Measurements from ENCODE around the gene PROX2. TPM values are rescaled to one million over a fixed set of nuclear protein-coding genes. Genes with fewer than 3 reads are reported as not detected.
A peak's percentile ranks its signal among the peaks of the same experiment; 100 is the strongest.

Gene PROX2, protein sequence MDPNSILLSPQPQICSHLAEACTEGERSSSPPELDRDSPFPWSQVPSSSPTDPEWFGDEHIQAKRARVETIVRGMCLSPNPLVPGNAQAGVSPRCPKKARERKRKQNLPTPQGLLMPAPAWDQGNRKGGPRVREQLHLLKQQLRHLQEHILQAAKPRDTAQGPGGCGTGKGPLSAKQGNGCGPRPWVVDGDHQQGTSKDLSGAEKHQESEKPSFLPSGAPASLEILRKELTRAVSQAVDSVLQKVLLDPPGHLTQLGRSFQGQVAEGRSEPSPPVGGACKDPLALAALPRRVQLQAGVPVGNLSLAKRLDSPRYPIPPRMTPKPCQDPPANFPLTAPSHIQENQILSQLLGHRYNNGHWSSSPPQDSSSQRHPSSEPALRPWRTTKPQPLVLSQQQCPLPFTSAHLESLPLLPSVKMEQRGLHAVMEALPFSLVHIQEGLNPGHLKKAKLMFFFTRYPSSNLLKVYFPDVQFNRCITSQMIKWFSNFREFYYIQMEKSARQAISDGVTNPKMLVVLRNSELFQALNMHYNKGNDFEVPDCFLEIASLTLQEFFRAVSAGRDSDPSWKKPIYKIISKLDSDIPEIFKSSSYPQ
- 1 to 10 TPM in 1 of 2 donors, under 1 TPM in 1; 0.56 to 1.5 TPM for total RNA-seq

DNA sequence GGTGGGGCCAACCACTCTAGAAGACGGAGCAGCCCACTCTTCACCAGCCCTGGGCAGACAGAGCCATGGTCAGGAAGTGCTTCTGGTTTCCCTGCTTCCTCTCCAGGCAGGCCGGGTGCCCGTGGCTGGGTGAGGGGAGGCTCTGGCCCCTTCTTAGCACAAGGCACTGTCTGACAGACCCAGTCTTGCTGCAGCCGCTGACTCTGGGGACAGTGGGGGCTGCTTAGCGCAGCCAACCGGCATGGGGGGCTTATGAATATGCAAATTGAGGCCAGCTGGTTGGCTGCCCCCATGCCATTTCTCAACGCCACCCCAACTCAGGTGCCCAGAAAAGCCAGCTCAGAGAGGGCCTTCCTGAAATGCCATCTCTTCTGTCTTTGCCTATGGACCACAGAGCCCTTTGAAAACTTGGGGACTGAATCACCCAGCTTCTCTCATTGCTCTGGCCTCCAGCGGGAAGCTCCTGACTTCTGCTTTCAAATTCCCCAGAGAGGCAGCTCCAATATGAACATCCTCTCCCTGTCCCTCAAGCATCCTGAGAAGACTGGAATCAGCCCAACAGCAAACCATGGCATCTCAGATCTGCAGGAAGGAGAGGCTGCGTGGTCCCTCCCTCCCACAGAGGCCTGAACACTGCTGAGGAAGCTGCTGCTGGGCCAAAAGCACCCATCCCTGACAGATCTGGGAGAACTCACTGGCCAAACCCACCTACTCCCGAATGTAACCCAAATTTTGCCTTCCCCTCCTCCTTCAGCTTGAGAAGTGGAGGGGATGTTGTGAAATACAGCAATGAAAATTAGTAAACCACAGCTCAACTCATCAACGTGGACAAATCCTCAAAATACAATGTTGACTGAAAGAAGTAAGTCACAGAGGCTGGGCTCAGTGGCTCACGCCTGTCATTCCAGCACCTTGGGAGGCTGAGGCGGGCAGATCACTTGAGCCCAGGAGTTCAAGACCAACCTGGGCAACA lies at the start of gene PROX2:
Gene PROX2 (minus strand): TSS at position 205 of the 973 bp plus-strand sequence. CDS start 12,311 bp downstream, outside the sequence.
- H3K36me3 Mint-ChIP-seq, result no peaks in the 10 kb centered on the region
- H3K9me3 Mint-ChIP-seq, result no peaks in the 10 kb centered on the region
- H3K27me3 Mint-ChIP-seq, result no peaks in the 10 kb centered on the region
- DNase-seq (ENCODE audit: low spot score) (peak; percentile 66), ATAC-seq (peak; percentile 78 to 86)
- peaks cover 29 to 30% of the 10 kb centered on the region in 2 donors for H3K4me1 Mint-ChIP-seq (ENCODE audit: low read depth in 2 of 2)
- peak within 1 kb of the TSS; percentile 80 to 96 for H3K27ac Mint-ChIP-seq
- peak within 1 kb of the TSS; percentile 73 for H3K4me3 Mint-ChIP-seq

DNA sequence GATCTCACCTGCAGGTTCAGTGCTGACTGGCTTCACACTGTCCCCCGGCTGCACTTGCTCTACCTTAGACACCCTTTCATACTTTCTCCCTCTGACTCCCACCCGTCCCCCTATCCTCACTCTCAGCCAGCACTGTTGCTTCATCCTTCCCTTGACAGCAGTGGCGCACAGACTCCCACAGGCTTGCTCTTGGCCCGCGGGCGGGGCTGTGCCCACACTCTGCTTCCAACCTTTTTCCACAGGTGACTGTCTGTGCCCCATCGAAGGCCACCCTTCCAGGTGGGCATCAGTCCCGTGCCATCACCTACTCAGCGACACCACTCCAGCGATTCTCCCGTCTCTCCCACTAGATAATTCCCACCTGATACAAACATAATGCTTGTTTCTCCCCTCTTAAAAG lies 48.1 kb upstream of the PROX2 start:
- no peaks in the 10 kb centered on the region for H3K36me3 Mint-ChIP-seq
- peaks cover 0 to 7% of the 10 kb centered on the region in 2 donors for H3K4me1 Mint-ChIP-seq (ENCODE audit: low read depth in 2 of 2)
- H3K27me3 Mint-ChIP-seq, result peaks cover 3 to 21% of the 10 kb centered on the region in 2 donors
- ATAC-seq, result no peak
- H3K27ac Mint-ChIP-seq, result no peak overlapping the region
- no peaks in the 10 kb centered on the region for H3K9me3 Mint-ChIP-seq
- H3K4me3 Mint-ChIP-seq, result peak overlapping the region; percentile 1
- DNase-seq (ENCODE audit: low spot score), result no peak

DNA sequence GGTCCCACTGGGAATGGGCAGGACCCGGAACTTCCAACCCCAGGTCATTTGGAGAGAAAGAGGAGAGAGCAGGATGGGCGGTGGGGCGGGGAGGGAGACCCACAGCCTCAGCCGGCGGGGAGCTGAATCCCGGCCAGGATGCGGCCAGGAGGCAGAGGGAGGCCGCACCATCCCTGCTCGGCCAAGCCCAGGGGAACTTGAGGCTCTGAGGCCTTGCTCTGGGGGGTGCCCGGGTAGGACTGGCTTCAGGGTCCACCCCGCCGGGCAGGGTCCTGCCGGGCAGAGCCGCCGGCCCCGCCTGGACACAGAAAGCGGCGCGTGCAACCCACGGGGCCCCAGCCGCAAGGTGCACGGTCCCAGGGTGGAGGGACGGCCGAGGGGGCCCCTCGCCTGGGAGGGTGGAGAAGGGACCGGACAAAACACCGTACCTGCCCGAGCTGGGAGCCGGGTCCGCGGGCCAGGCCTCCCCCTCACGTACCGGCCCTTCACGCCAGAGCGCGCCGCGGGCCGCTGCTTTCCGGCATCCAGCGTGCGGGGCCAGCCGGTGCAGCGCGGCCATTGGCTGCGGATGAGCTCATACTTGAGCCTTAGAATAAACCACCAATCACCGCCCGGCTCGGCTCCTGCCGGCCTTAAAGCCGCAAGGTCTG lies 46.9 kb upstream of the PROX2 start, which contains the start of gene RPS6KL1:
Gene RPS6KL1 (minus strand): TSS at position 509 of the 650 bp plus-strand sequence. CDS start 1,719 bp downstream, outside the sequence.
- peak within 1 kb of the TSS; percentile 63 for H3K4me3 Mint-ChIP-seq
- peaks cover 3 to 21% of the 10 kb centered on the region in 2 donors for H3K27me3 Mint-ChIP-seq
- DNase-seq (ENCODE audit: low spot score), result peak; percentile 85
- no peaks in the 10 kb centered on the region for H3K36me3 Mint-ChIP-seq
- H3K27ac Mint-ChIP-seq, result peak within 1 kb of the TSS; percentile 50 to 76
- H3K4me1 Mint-ChIP-seq (ENCODE audit: low read depth in 2 of 2), result peaks cover 0 to 7% of the 10 kb centered on the region in 2 donors
- peak; percentile 96 to 98 for ATAC-seq
- H3K9me3 Mint-ChIP-seq, result no peaks in the 10 kb centered on the region

DNA sequence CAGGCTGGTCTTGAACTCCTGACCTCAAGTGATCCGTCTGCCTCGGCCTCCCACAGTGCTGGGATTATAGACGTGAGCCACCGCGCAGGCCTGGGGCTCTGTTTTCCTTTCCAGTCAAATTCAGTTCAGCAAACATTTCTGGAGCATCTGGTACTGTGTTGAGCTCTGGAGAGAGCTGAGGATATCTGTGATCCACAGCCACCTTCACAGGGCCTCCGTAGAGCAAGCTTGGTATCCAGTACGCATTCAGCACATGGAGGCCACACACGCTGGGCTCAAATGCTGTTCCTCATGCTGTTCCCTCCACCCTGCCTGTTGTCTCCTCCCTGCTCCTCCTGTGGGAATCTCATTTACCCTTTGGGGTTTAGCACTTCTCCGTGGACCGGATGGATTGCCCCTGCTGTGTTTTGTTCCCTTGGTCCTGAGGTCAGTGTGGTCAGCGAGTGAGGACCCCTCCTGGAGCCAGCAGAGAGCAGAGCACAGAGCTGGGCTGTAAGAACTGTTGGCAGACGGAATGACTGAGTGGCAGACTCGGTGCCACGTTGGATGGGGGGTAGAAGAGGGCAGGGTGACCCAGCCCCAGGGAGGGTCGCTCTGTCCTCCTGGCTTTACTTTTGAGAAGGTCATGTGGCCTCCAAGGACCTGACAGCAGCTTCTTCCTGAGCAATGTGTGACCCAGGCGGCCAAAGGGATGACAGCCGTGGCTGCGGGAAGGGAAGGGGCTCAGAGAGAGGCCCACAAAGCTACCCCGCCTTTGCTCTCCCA lies 46.2 kb upstream of the PROX2 start:
- no peaks in the 10 kb centered on the region for H3K36me3 Mint-ChIP-seq
- peak overlapping the region; percentile 50 to 76 for H3K27ac Mint-ChIP-seq
- H3K27me3 Mint-ChIP-seq, result peaks cover 3 to 21% of the 10 kb centered on the region in 2 donors
- no peaks in the 10 kb centered on the region for H3K9me3 Mint-ChIP-seq
- H3K4me3 Mint-ChIP-seq, result peak overlapping the region; percentile 63
- peaks cover 0 to 7% of the 10 kb centered on the region in 2 donors for H3K4me1 Mint-ChIP-seq (ENCODE audit: low read depth in 2 of 2)
- no peak for DNase-seq (ENCODE audit: low spot score)
- no peak for ATAC-seq

DNA sequence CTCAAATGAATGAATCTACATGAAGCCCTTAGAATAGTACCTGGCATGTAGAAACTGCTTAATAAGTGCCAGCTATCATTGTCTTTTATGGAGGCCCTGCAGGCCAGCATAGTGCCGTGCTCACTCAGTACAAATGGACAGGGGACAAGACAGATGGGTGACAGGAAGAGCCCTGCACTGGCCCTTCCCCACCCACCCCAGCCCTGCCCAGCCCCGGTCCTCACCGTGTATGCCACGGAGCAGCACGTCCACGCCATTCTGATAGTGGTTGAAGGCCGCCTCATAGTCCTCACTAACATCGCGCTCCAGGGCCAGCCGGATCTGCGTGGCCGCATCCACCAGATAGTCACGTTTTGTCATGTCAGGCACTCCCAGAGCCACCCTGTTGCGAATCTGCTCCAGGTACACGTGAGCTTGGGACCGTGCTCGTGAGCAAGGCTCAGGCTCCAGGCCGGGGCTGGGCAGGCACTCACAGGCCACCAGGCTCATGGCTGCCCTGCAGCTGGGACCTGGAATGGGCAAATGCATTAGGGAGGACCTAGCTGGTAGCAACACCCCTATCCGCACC lies 45.2 kb upstream of the PROX2 start:
- DNase-seq (ENCODE audit: low spot score) (no peak), ATAC-seq (no peak)
- no peak overlapping the region for H3K27ac Mint-ChIP-seq
- no peaks in the 10 kb centered on the region for H3K36me3 Mint-ChIP-seq
- peaks cover 3 to 13% of the 10 kb centered on the region in 2 donors for H3K27me3 Mint-ChIP-seq
- H3K4me3 Mint-ChIP-seq, result no peak overlapping the region
- peaks cover 0 to 7% of the 10 kb centered on the region in 2 donors for H3K4me1 Mint-ChIP-seq (ENCODE audit: low read depth in 2 of 2)
- H3K9me3 Mint-ChIP-seq, result no peaks in the 10 kb centered on the region

DNA sequence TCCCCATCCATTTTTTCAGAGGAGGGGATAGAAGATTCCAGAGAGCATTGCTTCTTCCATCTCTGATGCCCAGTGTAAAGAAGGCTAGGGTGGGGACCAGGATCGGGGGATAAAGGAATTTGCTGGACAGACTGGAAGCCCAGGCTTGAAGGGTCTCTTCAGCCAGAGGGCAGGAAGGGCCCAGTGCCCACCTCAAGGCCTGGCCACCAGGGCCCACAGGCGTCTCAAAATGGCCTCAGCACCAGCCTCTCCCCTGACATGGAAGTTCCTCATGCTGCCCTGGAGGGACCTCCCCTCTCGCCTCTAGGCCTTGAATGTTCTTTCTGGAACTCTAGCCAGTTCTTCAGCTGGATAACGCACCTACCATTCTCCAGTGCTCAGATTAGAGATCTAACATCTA lies 44.3 kb upstream of the PROX2 start:
- no peak overlapping the region for H3K4me3 Mint-ChIP-seq
- no peaks in the 10 kb centered on the region for H3K36me3 Mint-ChIP-seq
- no peaks in the 10 kb centered on the region for H3K9me3 Mint-ChIP-seq
- H3K27ac Mint-ChIP-seq, result no peak overlapping the region
- peaks cover 0 to 7% of the 10 kb centered on the region in 2 donors for H3K4me1 Mint-ChIP-seq (ENCODE audit: low read depth in 2 of 2)
- peaks cover 3 to 8% of the 10 kb centered on the region in 2 donors for H3K27me3 Mint-ChIP-seq
- ATAC-seq (no peak), DNase-seq (ENCODE audit: low spot score) (no peak)

DNA sequence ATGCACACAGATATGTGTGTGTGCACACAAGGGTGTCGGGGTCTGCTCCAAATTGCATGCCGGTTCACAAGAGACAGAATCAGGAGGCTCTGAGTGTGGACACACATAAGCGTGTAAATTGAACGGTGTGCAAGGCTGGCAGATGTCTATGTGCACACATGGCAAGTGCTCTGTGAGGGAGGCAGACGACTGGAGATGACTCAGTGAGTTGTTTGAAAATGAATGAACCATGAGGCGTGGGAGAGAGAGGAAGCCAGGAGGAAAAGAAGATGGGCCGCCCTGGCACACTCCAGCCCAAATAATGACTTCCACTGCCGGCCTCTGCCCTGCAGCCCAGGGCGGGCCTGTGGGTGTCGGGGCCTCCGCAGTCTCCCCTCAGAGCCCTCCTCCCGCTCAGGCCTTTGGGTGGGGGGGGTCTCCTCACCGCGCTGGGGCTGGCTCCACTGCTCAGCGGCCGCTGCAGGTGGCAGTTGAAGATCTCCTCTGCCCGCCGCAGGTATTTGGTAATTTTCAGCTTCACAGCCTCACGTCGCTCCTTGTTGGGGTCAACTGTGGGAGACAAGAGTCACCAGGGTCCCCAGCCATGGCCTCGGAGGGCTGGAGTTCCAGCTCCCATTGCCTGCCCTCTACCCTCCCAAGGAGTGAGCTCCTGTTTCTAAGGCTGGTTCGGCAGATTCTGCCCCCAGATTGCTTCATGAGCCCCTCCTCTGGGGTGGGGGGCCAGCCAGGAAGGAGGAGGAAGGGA lies 43.6 kb upstream of the PROX2 start:
- Mint-ChIP-seq H3K9me3 (no peaks in the 10 kb centered on the region), H3K27ac (no peak overlapping the region), H3K27me3 (peaks cover 3 to 7% of the 10 kb centered on the region in 2 donors), H3K4me3 (no peak overlapping the region), H3K36me3 (no peaks in the 10 kb centered on the region), H3K4me1 (ENCODE audit: low read depth in 2 of 2) (peaks cover 0 to 7% of the 10 kb centered on the region in 2 donors)
- ATAC-seq, result no peak
- DNase-seq (ENCODE audit: low spot score), result no peak

DNA sequence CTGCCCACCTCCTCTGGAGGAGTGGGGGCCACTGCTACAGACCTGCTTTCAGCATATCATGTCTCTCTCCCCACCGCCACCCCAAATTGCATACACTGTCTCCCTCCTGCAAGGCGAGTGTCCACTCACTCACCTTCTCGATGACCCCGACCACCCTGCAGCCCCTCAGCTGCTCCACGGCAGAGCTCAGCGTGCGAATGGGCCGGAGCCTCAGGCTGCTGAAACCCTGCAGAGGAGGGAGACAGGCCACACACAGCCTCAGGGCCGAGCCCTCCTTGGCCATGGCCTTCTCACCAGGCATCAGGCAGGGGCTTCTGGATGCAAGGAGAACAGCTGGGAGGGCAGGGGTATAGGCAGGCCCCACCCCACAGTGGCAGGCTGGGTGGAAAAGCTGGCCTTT lies 42.4 kb upstream of the PROX2 start:
- Mint-ChIP-seq H3K27ac (no peak overlapping the region), H3K27me3 (no peaks in the 10 kb centered on the region), H3K36me3 (no peaks in the 10 kb centered on the region), H3K4me3 (no peak overlapping the region), H3K9me3 (no peaks in the 10 kb centered on the region), H3K4me1 (ENCODE audit: low read depth in 2 of 2) (peaks cover 0 to 3% of the 10 kb centered on the region in 2 donors)
- no peak for ATAC-seq
- no peak for DNase-seq (ENCODE audit: low spot score)

DNA sequence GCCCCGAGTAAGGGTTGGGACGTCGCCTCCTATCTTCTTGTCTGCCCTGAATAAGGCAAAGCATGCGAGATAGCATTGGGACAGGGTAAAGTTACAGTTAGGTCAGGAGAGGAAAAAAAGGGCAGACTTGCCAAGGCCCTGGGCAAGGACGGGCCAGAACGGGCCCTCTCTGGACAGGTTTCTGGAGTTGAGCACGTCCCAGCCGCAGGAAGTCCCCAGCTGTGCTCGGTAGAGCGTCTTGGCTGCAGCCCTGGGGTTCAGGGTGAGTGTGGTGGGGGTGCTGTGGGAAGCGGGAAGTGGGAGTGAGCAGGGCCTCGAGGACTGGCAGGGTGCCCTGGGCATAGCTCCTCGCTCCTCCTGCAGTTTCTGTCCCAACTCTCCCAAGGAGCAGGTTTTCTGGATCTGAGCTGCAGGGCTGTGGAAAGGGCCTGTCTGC lies 41.7 kb upstream of the PROX2 start:
- no peaks in the 10 kb centered on the region for H3K9me3 Mint-ChIP-seq
- no peak for ATAC-seq
- H3K27ac Mint-ChIP-seq, result no peak overlapping the region
- DNase-seq (ENCODE audit: low spot score), result no peak
- peaks cover 0 to 3% of the 10 kb centered on the region in 2 donors for H3K4me1 Mint-ChIP-seq (ENCODE audit: low read depth in 2 of 2)
- no peaks in the 10 kb centered on the region for H3K27me3 Mint-ChIP-seq
- H3K4me3 Mint-ChIP-seq, result no peak overlapping the region
- no peaks in the 10 kb centered on the region for H3K36me3 Mint-ChIP-seq

DNA sequence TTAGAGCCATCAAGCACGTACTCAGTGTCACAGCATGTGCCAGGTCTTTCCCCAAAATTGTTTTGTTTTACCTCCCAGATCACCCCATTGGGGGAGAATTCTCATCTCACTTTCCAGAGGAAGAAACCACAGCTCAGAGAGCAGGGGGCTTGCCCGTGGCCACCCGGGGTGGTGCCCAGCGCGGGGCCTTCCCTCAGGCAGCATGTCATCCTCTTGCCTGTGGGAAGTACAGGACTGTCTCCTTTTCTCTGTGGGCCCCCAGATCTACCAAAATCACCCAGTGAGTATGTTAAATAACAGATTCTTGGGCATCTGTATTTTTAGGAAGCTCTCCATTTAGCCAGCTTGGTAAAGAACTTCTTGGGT lies 41.2 kb upstream of the PROX2 start:
- H3K9me3 Mint-ChIP-seq, result no peaks in the 10 kb centered on the region
- H3K36me3 Mint-ChIP-seq, result no peaks in the 10 kb centered on the region
- ATAC-seq (peak in 1 of 2 donors; percentile 17), DNase-seq (ENCODE audit: low spot score) (no peak)
- peaks cover 0 to under 1% of the 10 kb centered on the region in 2 donors for H3K4me1 Mint-ChIP-seq (ENCODE audit: low read depth in 2 of 2)
- no peaks in the 10 kb centered on the region for H3K27me3 Mint-ChIP-seq
- no peak overlapping the region for H3K27ac Mint-ChIP-seq
- H3K4me3 Mint-ChIP-seq, result no peak overlapping the region

DNA sequence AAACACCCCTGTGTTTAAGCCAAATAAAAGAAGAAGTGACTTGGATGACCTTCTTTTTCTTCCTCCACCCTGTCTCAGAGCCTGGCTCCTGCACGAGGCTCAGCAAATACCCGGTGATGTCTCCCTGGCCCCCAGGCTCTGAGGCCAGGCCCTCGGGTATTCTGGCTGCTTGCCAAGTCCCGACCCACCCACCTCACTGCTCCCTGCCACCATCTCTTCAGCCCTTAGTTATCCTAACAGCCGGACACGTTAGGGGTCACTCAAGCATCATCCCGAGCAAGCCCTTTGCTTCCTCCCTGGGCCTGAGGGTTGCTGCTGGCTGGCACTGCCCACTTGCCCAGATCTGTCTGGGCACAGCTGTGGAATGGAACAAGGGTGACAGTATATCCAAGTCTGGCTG lies 39.9 kb upstream of the PROX2 start:
- Mint-ChIP-seq H3K27me3 (no peaks in the 10 kb centered on the region), H3K4me3 (no peak overlapping the region), H3K36me3 (no peaks in the 10 kb centered on the region), H3K27ac (no peak overlapping the region), H3K9me3 (no peaks in the 10 kb centered on the region), H3K4me1 (ENCODE audit: low read depth in 2 of 2) (no peaks in the 10 kb centered on the region)
- DNase-seq (ENCODE audit: low spot score) (no peak), ATAC-seq (no peak)

DNA sequence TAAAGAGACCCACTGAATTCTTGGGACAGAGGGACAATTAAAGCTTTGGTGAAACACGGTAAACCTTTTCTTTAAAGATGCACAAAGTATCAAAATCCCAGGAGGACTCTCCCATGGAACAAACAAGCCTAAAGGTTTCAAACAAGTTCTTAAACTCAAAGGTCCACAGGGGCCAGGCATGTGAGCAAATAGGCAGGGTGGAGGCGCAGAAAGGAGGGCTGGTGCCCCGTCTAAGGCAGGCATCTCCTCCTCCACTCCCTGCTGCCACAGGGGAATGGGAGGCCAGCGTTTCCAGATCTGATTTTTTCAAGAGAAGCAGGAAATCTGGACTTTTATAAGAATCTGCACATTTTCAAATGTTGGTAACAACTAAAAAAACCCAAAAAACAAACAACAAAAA lies 39.5 kb upstream of the PROX2 start:
- no peaks in the 10 kb centered on the region for H3K27me3 Mint-ChIP-seq
- H3K36me3 Mint-ChIP-seq, result no peaks in the 10 kb centered on the region
- DNase-seq (ENCODE audit: low spot score) (no peak), ATAC-seq (no peak)
- H3K4me3 Mint-ChIP-seq, result no peak overlapping the region
- no peak overlapping the region for H3K27ac Mint-ChIP-seq
- no peaks in the 10 kb centered on the region for H3K4me1 Mint-ChIP-seq (ENCODE audit: low read depth in 2 of 2)
- H3K9me3 Mint-ChIP-seq, result no peaks in the 10 kb centered on the region

Data from natural killer cell treated with Interleukin-12 subunit alpha and Interleukin-12 subunit beta and Interleukin-15 and Interleukin-18, amount 100 ng/mL, for 72 hours (primary cell).